ENCODE results near the gene SGPL1. TPM values are rescaled to one million over a fixed set of nuclear protein-coding genes. Genes with fewer than 3 reads are reported as not detected.
A peak's percentile ranks its signal among the peaks of the same experiment; 100 is the strongest.

Gene SGPL1
- total and polyA plus RNA-seq, 2 of the 8 experiments (the other 6 are each of a cell fraction or from before 2014, with no cell fraction given): 20.5 to 51.6 TPM

- no peak overlapping the region; the same call in none of the 2 replicates for H3K18ac ChIP-seq (ENCODE audit: extremely low read depth, low read length)
- no peak overlapping the region for H3K56ac ChIP-seq (replicated peaks; ENCODE audit: insufficient read length, low read depth, low read length)
- H3K36me3 ChIP-seq (ENCODE audit: control insufficient read depth in 2 of 4, insufficient read depth in 4 of 4, low read length in 3 of 4): no peaks in the 10 kb centered on the region
- FAIRE-seq (peak; percentile 32), DNase-seq (ENCODE audit: low read depth in 1 of 2, low spot score in 2 of 2) (peak in 1 of 2 experiments; percentile 93)
- no peak overlapping the region for H2AK5ac ChIP-seq (ENCODE audit: low read depth, low read length)
- no peak overlapping the region for H4K5ac ChIP-seq (ENCODE audit: insufficient read length, low read depth, low read length)
- H3K79me2 ChIP-seq (ENCODE audit: control insufficient read depth in 1 of 2, insufficient read depth in 2 of 2, low read length in 2 of 2): no peaks in the 10 kb centered on the region
- H2BK20ac ChIP-seq (ENCODE audit: low read length): no peak overlapping the region
- H2AFZ ChIP-seq (ENCODE audit: low read length): no peak overlapping the region; the same call in 1 of the 2 replicates
- no peak overlapping the region for H3K27ac ChIP-seq (ENCODE audit: low read depth, low read length)
- no peak overlapping the region for H4K91ac ChIP-seq (replicated peaks; ENCODE audit: insufficient read length, low read length)
- ChIA-PET POLR2A (ENCODE audit: partially characterized antibody) (interaction anchor here (1.0 to 1.3 kb wide), 3 partner anchors 9 to 21 kb away, joined by 3 to 4 read pairs (median 3); no protein-coding TSS in a partner anchor), CTCF (ENCODE audit: partially characterized antibody) (interaction anchor here (0.6 to 13.3 kb wide), 97 partner anchors 10 to 1782 kb away, joined by 3 to 237 read pairs (median 5); partner anchors contain the start of genes PCBD1 and UNC5B)
- H2BK15ac ChIP-seq (ENCODE audit: low read length): 0 out of 2 replicates have a peak overlapping the region, but pooled peaks have one; percentile 36
- no peak overlapping the region for H2BK120ac ChIP-seq (replicated peaks; ENCODE audit: low read depth, low read length)
- H2BK12ac ChIP-seq (ENCODE audit: low read depth, low read length): no peak overlapping the region
- no peaks in the 10 kb centered on the region for H3K27me3 ChIP-seq (replicated peaks in 1 of 4; ENCODE audit: control insufficient read depth in 3 of 4, extremely low read depth in 1 of 4, insufficient read depth in 3 of 4, low read length in 3 of 4)
- H4K20me1 ChIP-seq (replicated peaks in 1 of 2; ENCODE audit: control insufficient read depth in 1 of 2, insufficient read depth in 2 of 2, low read length in 2 of 2): no peaks in the 10 kb centered on the region
- H3K4ac ChIP-seq (replicated peaks; ENCODE audit: insufficient read length, low read depth, low read length): no peak overlapping the region
- H3K4me2 ChIP-seq (ENCODE audit: insufficient read depth in 1 of 2, low read depth in 2 of 2, low read length in 2 of 2): no peak overlapping the region
- H2BK5ac ChIP-seq (ENCODE audit: low read depth, low read length): no peak overlapping the region
- no peaks in the 10 kb centered on the region for H3K9me3 ChIP-seq (ENCODE audit: insufficient read depth in 2 of 2, low read depth in 1 of 2, low read length in 1 of 2)
- H3K14ac ChIP-seq (ENCODE audit: insufficient read length): no peak overlapping the region
- no peaks in the 10 kb centered on the region for H3K79me1 ChIP-seq (ENCODE audit: low read depth, low read length)
- H3K4me3 ChIP-seq (ENCODE audit: extremely low read depth in 1 of 4, insufficient read depth in 2 of 4, low read depth in 3 of 4, low read length in 4 of 4): no peak overlapping the region
- H3K4me1 ChIP-seq (replicated peaks in 1 of 4; ENCODE audit: control insufficient read depth in 3 of 4, insufficient read depth in 4 of 4, low read length in 3 of 4): no peaks in the 10 kb centered on the region; a peak in 1 of 7 replicates
- 61% methylated on average over 14 of the region's 14 CpGs; no CpG with 5 or more reads in 1 of the 2 experiments for WGBS, 2 experiments (ENCODE audit: extremely low coverage in 1 of 2, insufficient coverage in 1 of 2, insufficient read length in 1 of 2, insufficient replicate concordance in 2 of 2, low coverage in 1 of 2, low lambda C conversion rate in 2 of 2, missing lambda C conversion rate in 1 of 2)
- no peak overlapping the region; the same call in 1 of the 2 replicates for H4K8ac ChIP-seq (ENCODE audit: extremely low read depth, insufficient read depth, low read length)
- TF ChIP-seq CTCF (IDR thresholded peaks at IDR 0.05; ENCODE audit: control extremely low read depth in 1 of 3, insufficient read depth in 1 of 3, low read depth in 1 of 3, low read length in 3 of 3) (peak; percentile 92 to 99 (median 97)), RAD21 (IDR thresholded peaks at IDR 0.05 in 1 of 2, conservative IDR thresholded peaks at IDR 0.05 in 1 of 2; ENCODE audit: low read depth in 2 of 2, low read length in 2 of 2) (peak; percentile 96 to 99), CREB1 (IDR thresholded peaks at IDR 0.05) (no peak), EZH2 (IDR thresholded peaks at IDR 0.05; ENCODE audit: low read depth, low read length, severe bottlenecking) (no peak)
- no peak overlapping the region for H3K9ac ChIP-seq (replicated peaks in 1 of 4; ENCODE audit: extremely low read depth in 1 of 4, low read depth in 3 of 4, low read length in 3 of 4)
- H3K23ac ChIP-seq (ENCODE audit: insufficient read length): no peak overlapping the region
- 0 out of 2 replicates have a peak, but pooled peaks cover 2% of the 10 kb centered on the region for H3K23me2 ChIP-seq (ENCODE audit: low read depth, low read length)
Observed at GRCh38 chr10:70903262-70903921, 87.6 kb downstream of the SGPL1 start.
